H1 (cell line): ENCODE results near the gene TNFSF15. TPM values are rescaled to one million over a fixed set of nuclear protein-coding genes. Genes with fewer than 3 reads are reported as not detected.

Source experiments
- CTCF ChIA-PET: fragments of 300-600 bp; sonication (Branson Sonifier 250); formaldehyde crosslinking; loops from one replicate; lab custom pipeline; 2021; ENCODE audit not compliant: partially characterized antibody; lab: Charles Lee
- POLR2A ChIA-PET: fragments of 300-600 bp; sonication (Branson Sonifier 250); formaldehyde crosslinking; loops from one replicate; lab custom pipeline; 2021; ENCODE audit warnings: inconsistent platforms; ENCODE audit not compliant: partially characterized antibody; lab: Charles Lee
- DNase-seq, 2 experiments: peaks; one replicate each; pipeline versions ENCODE4 v3.0.0 to v3.0.0-alpha.2; 2010 to 2022; ENCODE audit warnings: low spot score in 2 of 2, low read depth in 1 of 2, mixed read lengths in 1 of 2
- FAIRE-seq: peaks from 2 replicates; lab custom pipeline; 2011; peaks lifted over from hg19 to GRCh38; lab: Jason Lieb, UNC
- H2AFZ ChIP-seq: 2 replicates; pipeline ENCODE4 v1.8.1; 2012; ENCODE audit warnings: low read length, inconsistent platforms
- H2AK5ac ChIP-seq: 2 replicates; pipeline ENCODE4 v1.6.1; 2013; ENCODE audit warnings: low read depth, low read length
- H2BK120ac ChIP-seq: replicated peaks from 2 replicates; pipeline ENCODE3; 2013; ENCODE audit warnings: low read depth, low read length, inconsistent platforms
- H2BK12ac ChIP-seq: 2 replicates; pipeline ENCODE4 v1.6.1; 2013; ENCODE audit warnings: low read depth, low read length
- H2BK15ac ChIP-seq: 2 replicates; pipeline ENCODE4 v1.6.1; 2013; ENCODE audit warnings: low read length
- H2BK20ac ChIP-seq: 2 replicates; pipeline ENCODE4 v1.6.1; 2013; ENCODE audit warnings: low read length
- H2BK5ac ChIP-seq: 2 replicates; pipeline ENCODE4 v1.6.1; 2013; ENCODE audit warnings: low read depth, low read length
- H3K14ac ChIP-seq: 2 replicates; pipeline ENCODE4 v1.6.1; 2013; ENCODE audit warnings: inconsistent platforms; ENCODE audit not compliant: insufficient read length
- H3K18ac ChIP-seq: 2 replicates; pipeline ENCODE4 v1.6.1; 2013; ENCODE audit warnings: low read length; ENCODE audit errors: extremely low read depth
- H3K23ac ChIP-seq: 2 replicates; pipeline ENCODE4 v1.6.1; 2013; ENCODE audit warnings: inconsistent platforms; ENCODE audit not compliant: insufficient read length
- H3K23me2 ChIP-seq: 2 replicates; pipeline ENCODE4 v1.6.1; 2013; ENCODE audit warnings: low read depth, low read length
- H3K27ac ChIP-seq: 2 replicates; pipeline ENCODE4 v1.6.1; 2011; ENCODE audit warnings: low read depth, low read length, inconsistent platforms
- H3K27me3 ChIP-seq, 4 experiments: replicated peaks in 1 of 4; 1 replicate in 1 of 4; 2 replicates in 3 of 4; pipeline versions ENCODE4 v1.6.1 to v1.8.1; 2011 to 2013; ENCODE audit warnings: low read length in 3 of 4, mild to moderate bottlenecking in 3 of 4, inconsistent platforms in 2 of 4, mixed read lengths in 2 of 4, moderate library complexity in 1 of 4; ENCODE audit not compliant: control insufficient read depth in 3 of 4, insufficient read depth in 3 of 4; ENCODE audit errors: extremely low read depth in 1 of 4
- H3K36me3 ChIP-seq, 4 experiments: 2 replicates each; pipeline versions ENCODE4 v1.6.1 to v1.8.1; 2011 to 2013; ENCODE audit warnings: mild to moderate bottlenecking in 4 of 4, low read length in 3 of 4, moderate library complexity in 2 of 4, control low read depth in 1 of 4, inconsistent platforms in 1 of 4; ENCODE audit not compliant: insufficient read depth in 4 of 4, control insufficient read depth in 2 of 4
- H3K4ac ChIP-seq: replicated peaks from 2 replicates; pipeline ENCODE3; 2013; ENCODE audit warnings: low read length, low read depth, mixed read lengths, inconsistent platforms; ENCODE audit not compliant: insufficient read length
- H3K4me1 ChIP-seq, 4 experiments: replicated peaks in 1 of 4; 1 replicate in 1 of 4; 2 replicates in 3 of 4; pipeline versions ENCODE4 v1.6.1 to v1.8.1; 2011 to 2013; ENCODE audit warnings: low read length in 3 of 4, inconsistent platforms in 2 of 4, mixed read lengths in 1 of 4; ENCODE audit not compliant: insufficient read depth in 4 of 4, control insufficient read depth in 3 of 4
- H3K4me2 ChIP-seq, 2 experiments: 2 replicates each; pipeline versions ENCODE4 v1.6.1 to v1.8.1; 2011 to 2013; ENCODE audit warnings: low read depth in 2 of 2, low read length in 2 of 2, control low read depth in 1 of 2, inconsistent platforms in 1 of 2, mild to moderate bottlenecking in 1 of 2; ENCODE audit not compliant: insufficient read depth in 1 of 2
- H3K4me3 ChIP-seq, 4 experiments: fragments of 200-600, 300-600 bp in 1 of 4; sonication (generic), shearing (Covaris generic), sonication (Bioruptor Twin) in 1 of 4; 2 replicates each; pipeline versions ENCODE4 v1.5.1 to v1.8.1; 2011 to 2016; ENCODE audit warnings: low read length in 4 of 4, low read depth in 3 of 4, control low read depth in 2 of 4, inconsistent platforms in 2 of 4, mild to moderate bottlenecking in 2 of 4, mixed read lengths in 1 of 4, moderate library complexity in 1 of 4; ENCODE audit not compliant: insufficient read depth in 2 of 4; ENCODE audit errors: extremely low read depth in 1 of 4
- H3K56ac ChIP-seq: replicated peaks from 2 replicates; pipeline ENCODE3; 2013; ENCODE audit warnings: low read depth, mild to moderate bottlenecking, mixed read lengths, low read length, inconsistent platforms; ENCODE audit not compliant: insufficient read length
- H3K79me1 ChIP-seq: 2 replicates; pipeline ENCODE4 v1.6.1; 2013; ENCODE audit warnings: low read depth, low read length, control low read depth
- H3K79me2 ChIP-seq, 2 experiments: 2 replicates each; pipeline versions ENCODE4 v1.6.1 to v1.8.1; 2012 to 2013; ENCODE audit warnings: low read length in 2 of 2, mild to moderate bottlenecking in 2 of 2, inconsistent platforms in 1 of 2; ENCODE audit not compliant: insufficient read depth in 2 of 2, control insufficient read depth in 1 of 2
- H3K9ac ChIP-seq, 4 experiments: replicated peaks in 1 of 4; 1 replicate in 1 of 4; 2 replicates in 3 of 4; pipeline versions ENCODE4 v1.6.1 to v1.8.1; 2011 to 2013; ENCODE audit warnings: low read depth in 3 of 4, low read length in 3 of 4, control low read depth in 2 of 4, mild to moderate bottlenecking in 2 of 4, moderate library complexity in 2 of 4, inconsistent platforms in 1 of 4; ENCODE audit errors: extremely low read depth in 1 of 4
- H3K9me3 ChIP-seq, 2 experiments: 2 replicates each; pipeline versions ENCODE4 v1.6.1 to v1.8.1; 2012 to 2013; ENCODE audit warnings: mild to moderate bottlenecking in 2 of 2, moderate library complexity in 2 of 2, control low read depth in 1 of 2, inconsistent platforms in 1 of 2, low read depth in 1 of 2, low read length in 1 of 2, mixed read lengths in 1 of 2; ENCODE audit not compliant: insufficient read depth in 2 of 2
- H4K20me1 ChIP-seq, 2 experiments: replicated peaks in 1 of 2; 2 replicates each; pipeline versions ENCODE3 to v1.8.1; 2011 to 2013; ENCODE audit warnings: inconsistent platforms in 2 of 2, low read length in 2 of 2, mild to moderate bottlenecking in 1 of 2; ENCODE audit not compliant: insufficient read depth in 2 of 2, control insufficient read depth in 1 of 2
- H4K5ac ChIP-seq: 2 replicates; pipeline ENCODE4 v1.6.1; 2013; ENCODE audit warnings: low read length, low read depth, mixed read lengths, inconsistent platforms; ENCODE audit not compliant: insufficient read length
- H4K8ac ChIP-seq: 2 replicates; pipeline ENCODE4 v1.8.0; 2013; ENCODE audit warnings: mild to moderate bottlenecking, moderate library complexity, low read length, inconsistent platforms; ENCODE audit not compliant: insufficient read depth; ENCODE audit errors: extremely low read depth
- H4K91ac ChIP-seq: replicated peaks from 2 replicates; pipeline ENCODE3; 2013; ENCODE audit warnings: low read length, mixed read lengths, inconsistent platforms; ENCODE audit not compliant: insufficient read length
- BCL11A ChIP-seq, 2 experiments: IDR thresholded peaks; one replicate each; pipeline ENCODE4 v1.6.1; 2011; ENCODE audit warnings: low read depth in 2 of 2, low read length in 2 of 2, mild to moderate bottlenecking in 2 of 2
- CHD1 ChIP-seq: IDR thresholded peaks from 2 replicates; pipeline ENCODE4 v1.6.1; 2012; ENCODE audit warnings: low read depth, low read length, improper control_type of control experiment
- FOSL1 ChIP-seq: IDR thresholded peaks from 2 replicates; pipeline ENCODE4 v1.6.1; 2011; ENCODE audit warnings: mild to moderate bottlenecking, low read depth, low read length, moderate library complexity; ENCODE audit not compliant: insufficient read depth
- ZNF274 ChIP-seq: IDR thresholded peaks from 2 replicates; pipeline ENCODE4 v1.7.0; 2012; ENCODE audit warnings: low read length, borderline replicate concordance; ENCODE audit errors: extremely low read depth
- WGBS, 2 experiments: shearing (Covaris generic) in 1 of 2; methylation state at CpG; one replicate each; pipeline versions ENCODE4 v1.1.6 to v1.1.7; 2013 to 2015; ENCODE audit warnings: low lambda C conversion rate in 2 of 2, mixed read lengths in 2 of 2, inconsistent platforms in 1 of 2, low coverage in 1 of 2, missing lambda C conversion rate in 1 of 2; ENCODE audit not compliant: insufficient replicate concordance in 2 of 2, insufficient coverage in 1 of 2, insufficient read length in 1 of 2; ENCODE audit errors: extremely low coverage in 1 of 2, missing lambda C conversion rate in 1 of 2; 5-methylcytosine and 5-hydroxymethylcytosine counted together
- polyA plus RNA-seq, 7 experiments: library from polyadenylated mRNA; depleted of rRNA in 3 of 7; stranded (reverse) in 5 of 7; unstranded in 2 of 7; fragments of >200 nt in 5 of 7; fragments of 200-250 nt in 2 of 7; gene quantifications; 1 replicate in 5 of 7; 2 replicates in 1 of 7; 4 replicates in 1 of 7; pipeline versions ENCODE4 v1.2.1 to v1.2.3, GENCODE V29; 2011 to 2013; ENCODE audit warnings: missing spikeins in 2 of 7, mixed read lengths in 2 of 7
- total RNA-seq: library from RNA; stranded (reverse); fragmentation: NEBNext Ultra II Directional; extraction: Animal tissue kit (Norgen Biotek cat#: 25700); gene quantifications from 2 replicates; pipeline ENCODE4 v1.2.1, GENCODE V29; 2021

TNFSF15 gene
- total and polyA plus RNA-seq, 2 of the 8 experiments (the other 6 are each of a cell fraction or from before 2014, with no cell fraction given), result 0.09 to 0.17 TPM

DNA sequence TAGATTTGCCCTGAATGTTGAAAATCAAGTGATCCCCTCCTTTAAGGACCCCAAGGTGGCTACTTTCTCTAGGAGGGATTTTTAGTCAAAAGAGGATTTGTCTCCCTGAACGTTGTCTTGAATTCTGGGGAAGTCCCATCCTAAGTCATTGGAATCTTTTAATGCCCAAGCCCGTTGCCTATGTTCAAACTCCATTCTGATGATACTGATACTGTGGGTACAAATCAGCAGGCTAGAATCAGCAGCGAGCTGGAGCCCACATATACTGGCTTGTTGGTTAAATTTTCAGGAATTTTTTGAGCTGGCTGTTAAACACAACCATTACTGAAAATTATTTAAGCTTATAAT lies 22.4 kb upstream of the TNFSF15 start:
- Histone ChIP-seq H4K91ac (no peak overlapping the region), H2AFZ (no peak overlapping the region), H3K18ac (no peak overlapping the region), H3K4me1 (no peaks in the 10 kb centered on the region), H3K23me2 (no peaks in the 10 kb centered on the region; the same call in 1 of the 2 replicates), H2AK5ac (no peak overlapping the region), H2BK12ac (no peak overlapping the region), H3K79me1 (no peaks in the 10 kb centered on the region), H3K9me3 (no peaks in the 10 kb centered on the region), H3K27ac (no peak overlapping the region), H3K4me2 (no peak overlapping the region), H4K8ac (no peak overlapping the region), H4K20me1 (no peaks in the 10 kb centered on the region), H2BK5ac (no peak overlapping the region), H3K23ac (no peak overlapping the region), H2BK15ac (no peak overlapping the region), H3K14ac (no peak overlapping the region), H3K4me3 (no peak overlapping the region), H4K5ac (no peak overlapping the region), H3K27me3 (no peaks in the 10 kb centered on the region), H3K79me2 (no peaks in the 10 kb centered on the region), H3K56ac (no peak overlapping the region), H2BK120ac (no peak overlapping the region), H3K36me3 (no peaks in the 10 kb centered on the region), H2BK20ac (no peak overlapping the region), H3K9ac (no peak overlapping the region), H3K4ac (no peak overlapping the region)
- POLR2A ChIA-PET, result no interaction called here
- TF ChIP-seq CHD1 (no peak), FOSL1 (no peak), BCL11A (IDR thresholded peaks at IDR 0.05; ENCODE audit: low read depth in 2 of 2, low read length in 2 of 2) (no peak), ZNF274 (no peak)
- CTCF ChIA-PET, result interaction anchor here (1.2 kb wide), 1 partner anchor 22 kb away, joined by 3 read pairs; the partner anchor contains the start of gene TNFSF15
- 76% methylated on average over 3 of the region's 3 CpGs; no CpG with 5 or more reads in 1 of the 2 experiments for WGBS, 2 experiments
- DNase-seq (no peak), FAIRE-seq (no peak)
